ENCODE data around the gene TRPC4AP.
"Not testable (repeated sequence)": the region's sequence is repeated elsewhere in the genome, so short reads cannot be mapped to it uniquely, and the experiment has no call there.

Gene TRPC4AP

GRCh38 chr20:35055445-35056276 is 36.9 kb downstream of the TRPC4AP start:
- no peak for DNase-seq (ENCODE audit: low read depth in 2 of 2)

- no peak for DNase-seq (ENCODE audit: low read depth in 2 of 2)
These were observed 37.8 kb downstream of the TRPC4AP start for GRCh38 chr20:35054814-35055213.

- not testable (repeated sequence) for DNase-seq (ENCODE audit: low read depth in 2 of 2)
These were observed 40.0 kb downstream of the TRPC4AP start for GRCh38 chr20:35052616-35053015.

GRCh38 chr20:35049776-35050352 is 42.7 kb downstream of the TRPC4AP start:
- DNase-seq (ENCODE audit: low read depth in 2 of 2) = no peak

DNA sequence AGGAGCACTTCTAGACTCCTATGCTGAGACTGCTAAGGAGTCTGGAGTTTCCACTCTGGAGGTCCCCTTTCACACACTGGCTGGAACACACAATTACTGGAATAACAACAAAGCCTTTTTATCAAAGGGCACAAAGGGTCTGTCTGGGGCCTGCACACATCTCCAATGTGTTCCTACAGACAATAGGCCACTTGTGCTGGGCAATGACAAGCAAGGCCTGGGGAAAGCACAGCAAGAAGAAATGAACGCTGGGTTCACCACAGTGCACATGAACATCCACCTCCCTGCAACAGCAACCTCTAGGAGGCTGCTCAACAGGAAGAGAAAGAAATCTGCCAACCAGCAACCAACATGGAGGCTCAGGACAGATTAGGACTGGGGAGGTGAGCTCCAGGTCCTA is 43.9 kb downstream of the TRPC4AP start:
- DNase-seq (ENCODE audit: low read depth in 2 of 2) = no peak

DNA sequence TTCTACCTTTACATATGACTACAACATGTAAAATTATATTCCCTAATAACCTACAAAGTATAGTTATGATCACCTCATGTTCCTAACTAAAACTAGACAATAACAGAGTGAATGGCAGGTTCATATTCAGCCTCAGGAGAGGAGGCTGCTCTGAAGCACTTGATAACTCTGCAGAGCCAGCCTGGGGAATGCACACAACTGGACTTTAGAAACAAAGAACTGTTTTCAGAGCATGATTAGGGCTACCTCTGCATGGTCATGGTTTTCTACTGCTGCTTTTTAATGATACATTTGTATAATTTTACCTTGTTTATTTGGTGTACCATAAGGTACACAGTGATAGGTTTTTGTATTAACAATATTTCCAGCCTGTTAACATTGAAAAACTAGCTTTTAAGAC is 50.3 kb downstream of the TRPC4AP start:
- no peak for DNase-seq (ENCODE audit: low read depth in 2 of 2)

DNA sequence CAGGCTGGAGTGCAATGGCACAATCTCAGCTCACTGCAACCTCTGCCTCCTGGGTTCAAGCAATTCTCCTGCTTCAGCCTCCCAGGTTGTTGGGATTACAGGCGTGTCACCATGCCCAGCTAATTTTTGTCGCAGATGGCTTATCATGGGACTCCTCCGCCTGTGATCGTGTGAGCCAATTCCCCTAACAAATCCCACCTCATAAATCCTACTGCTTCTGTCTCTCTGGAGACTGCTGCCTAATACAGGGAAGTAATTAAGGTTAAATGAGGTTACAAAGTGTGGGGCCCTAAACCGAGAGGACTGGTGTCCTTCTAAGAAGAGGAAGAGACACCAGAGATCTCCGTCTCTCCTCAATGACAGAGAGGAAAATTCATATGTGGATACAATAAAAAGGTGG is 52.0 kb downstream of the TRPC4AP start:
- no peak for DNase-seq (ENCODE audit: low read depth in 2 of 2)

DNA sequence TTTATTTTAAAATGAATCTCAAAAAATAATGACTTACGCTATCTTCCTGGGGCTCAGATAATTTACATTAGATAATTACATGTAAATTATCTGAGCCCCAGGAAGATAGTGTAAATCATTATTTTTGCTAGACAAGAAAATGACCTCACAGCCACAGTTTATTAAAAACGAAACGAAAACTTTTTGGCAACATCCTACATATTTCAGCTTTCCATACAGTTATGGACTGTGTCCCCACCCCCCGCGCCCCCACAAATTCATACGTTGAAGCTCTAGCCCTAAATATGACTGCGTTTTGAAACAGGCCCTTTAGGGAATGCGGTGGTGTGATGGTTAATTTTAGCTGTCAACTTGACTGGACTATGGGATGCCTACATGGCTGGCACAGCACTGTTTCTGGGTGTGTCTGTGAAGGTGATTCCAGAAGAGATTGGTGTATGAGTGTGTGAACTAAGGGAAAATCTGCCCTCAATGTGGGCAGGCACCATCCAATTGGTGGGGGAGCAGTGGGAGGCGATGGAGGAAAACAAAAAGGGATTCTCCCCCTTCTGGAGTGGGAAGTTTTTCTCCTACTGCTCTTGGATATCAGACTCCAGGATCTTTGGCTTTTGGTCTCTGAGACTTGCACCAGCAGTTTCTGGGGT is 52.6 kb downstream of the TRPC4AP start:
- no peak for DNase-seq (ENCODE audit: low read depth in 2 of 2)

DNA sequence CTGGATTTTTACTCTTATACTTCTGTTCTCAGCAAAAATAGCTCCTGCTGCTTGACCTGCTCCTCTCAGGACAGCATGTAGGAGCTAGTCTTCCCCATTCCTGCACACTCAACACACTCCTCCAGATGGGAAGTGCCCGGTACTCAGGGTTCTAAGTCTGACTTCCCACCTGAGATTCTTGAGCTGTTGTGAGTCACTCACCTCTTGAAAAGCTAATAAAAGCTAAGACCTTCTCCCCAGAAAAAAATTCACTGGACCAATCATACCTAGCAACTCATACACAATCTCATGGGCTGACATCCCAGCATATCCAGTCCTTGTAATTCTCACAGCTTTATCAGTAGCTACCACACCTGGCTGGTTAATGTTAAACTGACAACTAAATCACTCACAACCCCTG is 53.5 kb downstream of the TRPC4AP start:
- DNase-seq (ENCODE audit: low read depth in 2 of 2) = no peak

DNA sequence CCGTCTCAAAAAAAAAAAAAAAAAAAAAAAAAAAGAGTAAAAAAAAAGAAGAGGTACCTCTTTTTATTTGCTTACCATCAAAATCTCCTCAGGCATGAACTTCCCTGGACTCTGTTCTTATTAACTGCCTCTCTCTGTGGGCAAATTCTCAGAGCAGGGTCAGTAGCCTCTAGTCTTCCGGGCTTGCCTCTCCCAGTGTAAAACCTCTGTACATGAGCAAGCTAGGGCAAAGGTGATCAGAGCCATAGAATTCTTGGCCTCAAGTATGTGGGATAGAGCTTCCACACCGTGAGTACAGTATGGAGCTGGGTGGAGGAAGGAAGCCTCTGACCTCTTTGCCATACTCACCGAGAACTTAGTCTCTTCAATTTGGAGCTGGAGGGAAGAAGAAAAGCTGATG is 58.5 kb downstream of the TRPC4AP start:
- DNase-seq (ENCODE audit: low read depth in 2 of 2) = no peak

- DNase-seq (ENCODE audit: low read depth in 2 of 2) = no peak
These were observed 62.5 kb downstream of the TRPC4AP start for GRCh38 chr20:35030136-35030535.

DNA sequence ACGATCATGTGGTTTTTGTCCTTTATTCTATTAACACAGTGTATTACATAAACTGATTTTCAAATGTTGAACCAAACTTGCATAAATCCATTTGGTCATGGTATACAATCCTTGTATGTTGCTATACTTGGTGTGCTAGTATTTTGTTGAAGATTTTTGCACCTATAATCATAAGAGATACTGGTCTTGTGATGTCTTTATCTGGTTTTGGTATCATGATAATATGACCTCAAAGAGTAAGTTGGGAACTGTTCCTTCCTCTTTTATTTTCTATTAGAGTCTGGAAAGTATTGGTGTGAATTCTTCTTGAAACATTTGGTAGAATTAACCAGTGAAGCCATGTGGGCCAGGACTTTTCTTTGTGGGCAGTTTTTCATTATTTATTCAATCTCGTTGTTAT is 65.3 kb downstream of the TRPC4AP start:
- no peak for DNase-seq (ENCODE audit: low read depth in 2 of 2)

- no peak for DNase-seq (ENCODE audit: low read depth in 2 of 2)
These were observed 67.5 kb downstream of the TRPC4AP start for GRCh38 chr20:35025116-35025515.

- DNase-seq (ENCODE audit: low read depth in 2 of 2) = no peak
These were observed 69.0 kb downstream of the TRPC4AP start for GRCh38 chr20:35023624-35024023.

GRCh38 chr20:35021831-35022230 is 70.8 kb downstream of the TRPC4AP start:
- DNase-seq (ENCODE audit: low read depth in 2 of 2) = no peak

GRCh38 chr20:35021063-35021462 is 71.5 kb downstream of the TRPC4AP start:
- no peak for DNase-seq (ENCODE audit: low read depth in 2 of 2)

- DNase-seq (ENCODE audit: low read depth in 2 of 2) = no peak
These were observed 72.3 kb downstream of the TRPC4AP start for GRCh38 chr20:35020108-35020928.

DNA sequence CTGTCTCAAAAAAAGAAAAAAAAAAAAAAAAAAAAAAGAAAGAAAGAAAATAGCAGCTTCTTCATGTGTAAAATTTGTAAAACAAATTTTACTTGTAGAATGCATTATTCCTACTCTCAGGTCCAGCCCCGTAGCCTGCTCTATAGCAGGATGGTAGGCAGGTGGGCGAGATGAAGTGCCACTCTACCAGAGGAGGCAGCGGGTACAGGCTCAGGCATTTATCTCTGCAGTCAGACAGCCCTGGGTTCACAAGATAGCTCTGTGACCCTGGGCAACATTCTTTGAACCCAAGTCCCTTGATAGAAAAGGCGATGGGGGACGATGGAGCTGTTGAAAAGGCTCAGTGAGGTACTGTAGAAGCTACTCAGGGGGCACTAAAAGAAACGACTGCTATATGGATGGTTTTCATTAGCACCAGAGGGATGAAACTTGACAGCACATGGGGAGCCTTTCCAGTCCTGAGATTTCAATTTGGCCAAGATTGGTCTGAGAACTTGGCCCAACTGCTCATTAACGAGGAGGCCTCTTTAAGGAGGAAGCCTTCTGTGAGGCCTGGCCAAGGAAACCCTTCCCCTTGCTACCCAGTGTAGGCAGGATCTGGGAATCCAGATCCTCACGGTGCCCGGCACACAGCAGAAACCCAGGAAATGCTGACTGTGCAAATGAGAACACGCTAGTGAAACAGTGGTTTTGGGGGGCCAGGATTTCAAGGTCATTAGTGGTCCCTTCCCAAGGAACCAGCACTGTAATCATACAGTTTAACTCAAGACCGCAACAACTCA is 73.8 kb downstream of the TRPC4AP start:
- DNase-seq (ENCODE audit: low read depth in 2 of 2) = no peak

GRCh38 chr20:35017099-35017835 is 75.3 kb downstream of the TRPC4AP start:
- DNase-seq (ENCODE audit: low read depth in 2 of 2) = no peak

DNA sequence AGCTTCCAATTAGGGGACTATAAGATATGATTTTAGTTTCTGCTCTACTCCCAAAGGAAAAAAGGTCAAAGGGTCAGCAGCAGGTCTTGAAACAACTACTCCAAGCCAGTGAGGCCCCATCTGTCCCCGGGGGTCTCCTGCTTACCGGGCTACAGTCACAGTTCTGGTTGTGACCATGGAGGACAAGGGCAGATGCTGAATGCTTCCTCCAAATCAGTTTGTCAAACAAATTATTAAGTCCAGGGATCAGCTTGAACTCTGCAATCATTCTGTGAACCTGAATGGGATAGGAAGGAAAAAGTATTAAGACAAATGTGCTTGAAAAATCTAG is 76.8 kb downstream of the TRPC4AP start:
- DNase-seq (ENCODE audit: low read depth in 2 of 2) = no peak

- no peak for DNase-seq (ENCODE audit: low read depth in 2 of 2)
These were observed 78.1 kb downstream of the TRPC4AP start for GRCh38 chr20:35014537-35014936.

Measured in activated CD8-positive, alpha-beta memory T cell treated with anti-CD3 and anti-CD28 coated beads for 4 hours (primary cell).